ENCODE measurements around the gene PPFIBP1. TPM values are rescaled to one million over a fixed set of nuclear protein-coding genes. Genes with fewer than 3 reads are reported as not detected.

The PPFIBP1 gene
- total and polyA plus RNA-seq, 2 donors (not counting 1 experiment from before 2014, with no cell fraction given): 3.3 to 15.0 TPM

DNA sequence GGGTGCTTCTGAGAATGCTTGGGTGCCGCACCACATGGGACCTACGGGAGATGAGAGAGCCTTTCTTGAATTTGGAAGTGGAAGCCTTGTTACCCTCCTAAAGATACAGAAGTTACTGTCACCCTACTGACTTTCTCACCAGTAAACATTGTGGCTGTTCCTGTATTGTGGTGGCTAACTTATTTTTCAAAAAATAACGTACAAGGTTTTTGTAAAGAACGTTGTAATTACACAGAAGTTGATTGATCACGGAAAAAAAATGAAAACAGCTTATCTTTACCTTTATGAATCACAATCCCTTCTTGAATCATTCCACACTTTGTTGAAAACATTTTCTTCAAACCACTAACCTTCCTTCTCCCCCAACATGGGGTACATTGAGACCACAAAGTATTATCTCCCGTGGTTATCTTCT, 22.0 kb upstream of the PPFIBP1 start:
- TF ChIP-seq, protein P1, sequence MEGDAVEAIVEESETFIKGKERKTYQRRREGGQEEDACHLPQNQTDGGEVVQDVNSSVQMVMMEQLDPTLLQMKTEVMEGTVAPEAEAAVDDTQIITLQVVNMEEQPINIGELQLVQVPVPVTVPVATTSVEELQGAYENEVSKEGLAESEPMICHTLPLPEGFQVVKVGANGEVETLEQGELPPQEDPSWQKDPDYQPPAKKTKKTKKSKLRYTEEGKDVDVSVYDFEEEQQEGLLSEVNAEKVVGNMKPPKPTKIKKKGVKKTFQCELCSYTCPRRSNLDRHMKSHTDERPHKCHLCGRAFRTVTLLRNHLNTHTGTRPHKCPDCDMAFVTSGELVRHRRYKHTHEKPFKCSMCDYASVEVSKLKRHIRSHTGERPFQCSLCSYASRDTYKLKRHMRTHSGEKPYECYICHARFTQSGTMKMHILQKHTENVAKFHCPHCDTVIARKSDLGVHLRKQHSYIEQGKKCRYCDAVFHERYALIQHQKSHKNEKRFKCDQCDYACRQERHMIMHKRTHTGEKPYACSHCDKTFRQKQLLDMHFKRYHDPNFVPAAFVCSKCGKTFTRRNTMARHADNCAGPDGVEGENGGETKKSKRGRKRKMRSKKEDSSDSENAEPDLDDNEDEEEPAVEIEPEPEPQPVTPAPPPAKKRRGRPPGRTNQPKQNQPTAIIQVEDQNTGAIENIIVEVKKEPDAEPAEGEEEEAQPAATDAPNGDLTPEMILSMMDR (IDR thresholded peaks at IDR 0.05): no peak
- no peak for TF ChIP-seq EZH2 (IDR thresholded peaks at IDR 0.05; ENCODE audit: borderline replicate concordance, insufficient read depth, low read depth, low read length, poor library complexity, severe bottlenecking)
- H3K27ac Mint-ChIP-seq: no peak overlapping the region
- Histone ChIP-seq H3K79me2 (ENCODE audit: control insufficient read depth, insufficient read depth, low read length) (no peaks in the 10 kb centered on the region), H3K4me2 (replicated peaks; ENCODE audit: low read depth, low read length, poor library complexity, severe bottlenecking) (no peak overlapping the region), H3K9me3 (ENCODE audit: control extremely low read depth in 1 of 3, control insufficient read depth in 2 of 3, insufficient read depth in 1 of 3, low read length in 2 of 3) (no peaks in the 10 kb centered on the region), H3K4me3 (ENCODE audit: control extremely low read depth in 1 of 5, extremely low read depth in 1 of 5, insufficient read depth in 1 of 5, low read depth in 2 of 5, low read length in 4 of 5) (no peak overlapping the region), H3K36me3 (replicated peaks in 1 of 2; ENCODE audit: control extremely low read depth in 1 of 2, control insufficient read depth in 1 of 2, extremely low read depth in 1 of 2, insufficient read depth in 2 of 2, low read length in 1 of 2) (no peaks in the 10 kb centered on the region), H4K20me1 (ENCODE audit: control insufficient read depth, insufficient read depth, low read length, poor library complexity, severe bottlenecking) (no peaks in the 10 kb centered on the region), H3K9ac (ENCODE audit: low read length) (no peak overlapping the region), H3K27ac (ENCODE audit: low read length in 2 of 2) (no peak overlapping the region), H3K4me1 (ENCODE audit: control insufficient read depth in 2 of 2, insufficient read depth in 2 of 2, low read length in 2 of 2) (no peaks in the 10 kb centered on the region), H2AFZ (ENCODE audit: insufficient read depth, low read depth, low read length, poor library complexity, severe bottlenecking) (no peak overlapping the region), H3K27me3 (replicated peaks in 1 of 4; ENCODE audit: control extremely low read depth in 1 of 4, control insufficient read depth in 3 of 4, insufficient read depth in 4 of 4, low read length in 3 of 4) (no peaks in the 10 kb centered on the region)
- ATAC-seq (ENCODE audit: low read depth) (no peak), DNase-seq (no peak)
- H3K4me1 Mint-ChIP-seq: no peaks in the 10 kb centered on the region
- intact Hi-C loops (cut with micrococcal nuclease): no loop called here
- no peak overlapping the region for H3K4me3 Mint-ChIP-seq
- 86% methylated on average over 2 of the region's 6 CpGs for WGBS (ENCODE audit: insufficient coverage)
- peaks cover 25% of the 10 kb centered on the region for H3K27me3 Mint-ChIP-seq
- no peaks in the 10 kb centered on the region for H3K9me3 Mint-ChIP-seq (ENCODE audit: insufficient read depth)
- ChIA-PET CTCF (no interaction called here), POLR2A (no interaction called here)

DNA sequence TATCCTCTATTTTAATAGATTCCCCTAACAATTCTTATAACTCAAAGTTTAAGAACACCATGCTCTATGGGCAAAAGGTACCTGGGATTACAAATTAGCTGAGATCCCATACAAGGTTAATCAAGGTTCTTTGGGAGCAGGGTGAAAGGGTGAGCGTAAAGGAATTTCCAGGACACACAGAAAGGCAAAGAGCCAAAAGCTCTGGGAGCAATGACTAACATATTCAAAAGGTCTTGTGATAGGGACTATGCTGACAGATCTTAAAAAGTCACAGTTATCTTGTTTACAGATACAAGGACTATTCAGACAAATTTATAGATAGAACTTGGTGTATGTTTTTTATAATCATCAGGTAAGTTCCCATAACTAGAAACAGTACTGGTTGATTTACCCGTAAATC, 19.5 kb upstream of the PPFIBP1 start:
- no peaks in the 10 kb centered on the region for H3K27me3 ChIP-seq (replicated peaks in 1 of 4; ENCODE audit: control extremely low read depth in 1 of 4, control insufficient read depth in 3 of 4, insufficient read depth in 4 of 4, low read length in 3 of 4)
- H3K9me3 ChIP-seq (ENCODE audit: control extremely low read depth in 1 of 3, control insufficient read depth in 2 of 3, insufficient read depth in 1 of 3, low read length in 2 of 3): no peaks in the 10 kb centered on the region
- ChIA-PET POLR2A (no interaction called here), CTCF (no interaction called here)
- no peak overlapping the region for H3K4me3 Mint-ChIP-seq
- no peaks in the 10 kb centered on the region for H3K9me3 Mint-ChIP-seq (ENCODE audit: insufficient read depth)
- no peak overlapping the region for H2AFZ ChIP-seq (ENCODE audit: insufficient read depth, low read depth, low read length, poor library complexity, severe bottlenecking)
- no CpG with 5 or more reads among the region's 2 CpGs for WGBS (ENCODE audit: insufficient coverage)
- H3K9ac ChIP-seq (ENCODE audit: low read length): no peak overlapping the region
- H3K27ac ChIP-seq (ENCODE audit: low read length in 2 of 2): no peak overlapping the region
- no peaks in the 10 kb centered on the region for H4K20me1 ChIP-seq (ENCODE audit: control insufficient read depth, insufficient read depth, low read length, poor library complexity, severe bottlenecking)
- no peak for ATAC-seq (ENCODE audit: low read depth)
- H3K4me1 ChIP-seq (ENCODE audit: control insufficient read depth in 2 of 2, insufficient read depth in 2 of 2, low read length in 2 of 2): no peaks in the 10 kb centered on the region
- H3K27me3 Mint-ChIP-seq: peaks cover 12% of the 10 kb centered on the region
- H3K36me3 ChIP-seq (replicated peaks in 1 of 2; ENCODE audit: control extremely low read depth in 1 of 2, control insufficient read depth in 1 of 2, extremely low read depth in 1 of 2, insufficient read depth in 2 of 2, low read length in 1 of 2): no peaks in the 10 kb centered on the region
- intact Hi-C loops (cut with micrococcal nuclease): no loop called here
- H3K4me1 Mint-ChIP-seq: no peaks in the 10 kb centered on the region
- no peak for DNase-seq
- no peak overlapping the region for H3K4me3 ChIP-seq (ENCODE audit: control extremely low read depth in 1 of 5, extremely low read depth in 1 of 5, insufficient read depth in 1 of 5, low read depth in 2 of 5, low read length in 4 of 5)
- H3K27ac Mint-ChIP-seq: no peak overlapping the region
- TF ChIP-seq, protein P1 (IDR thresholded peaks at IDR 0.05): no peak
- TF ChIP-seq EZH2 (IDR thresholded peaks at IDR 0.05; ENCODE audit: borderline replicate concordance, insufficient read depth, low read depth, low read length, poor library complexity, severe bottlenecking): no peak
- H3K4me2 ChIP-seq (replicated peaks; ENCODE audit: low read depth, low read length, poor library complexity, severe bottlenecking): no peak overlapping the region
- H3K79me2 ChIP-seq (ENCODE audit: control insufficient read depth, insufficient read depth, low read length): no peaks in the 10 kb centered on the region
